ENCODE measurements around the gene GNB1.

DNA sequence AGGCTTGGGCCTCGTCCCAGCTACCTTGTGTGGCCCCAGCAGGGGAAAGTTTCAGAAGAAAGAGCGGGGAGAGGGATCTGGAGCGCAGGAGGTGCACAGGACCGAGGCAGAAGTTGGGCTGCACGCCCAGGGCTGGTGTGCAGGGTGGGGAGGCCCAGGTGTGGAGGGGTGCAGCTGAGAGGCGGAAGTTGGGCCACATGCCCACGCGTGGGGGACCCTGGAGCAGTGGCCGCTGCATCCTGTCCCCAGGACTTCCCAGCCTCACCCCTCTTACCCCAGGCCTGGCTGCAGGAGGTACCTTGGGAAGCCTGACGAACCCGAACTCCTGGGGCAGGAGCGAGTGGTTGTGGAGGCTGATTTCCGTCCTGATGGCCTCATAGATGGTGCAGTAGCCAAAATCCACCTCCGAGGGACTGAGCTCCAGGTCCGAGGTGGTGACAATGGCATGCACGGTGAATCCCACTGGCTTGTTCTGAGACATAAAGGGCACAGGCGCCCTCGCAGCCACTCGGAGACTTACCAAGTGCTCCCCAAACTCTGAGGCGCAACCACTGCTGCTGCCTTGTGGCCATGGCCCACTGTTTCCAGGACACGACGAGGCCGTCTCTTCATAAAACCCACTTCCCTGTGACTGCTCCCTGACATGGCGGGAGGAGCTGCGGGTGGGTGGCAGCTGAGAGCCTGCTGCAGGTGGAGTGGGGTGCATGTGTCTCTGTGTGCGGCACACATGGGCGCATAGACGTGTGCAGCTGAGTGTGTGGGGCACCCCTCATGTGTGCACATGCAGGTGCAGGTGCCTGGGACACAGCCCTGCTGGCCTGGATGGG, 48.6 kb upstream of the GNB1 start:
- TF ChIP-seq POLR2A (IDR thresholded peaks at IDR 0.05) (no peak), EP300 (IDR thresholded peaks at IDR 0.05) (no peak)
- TF ChIP-seq, protein P1, sequence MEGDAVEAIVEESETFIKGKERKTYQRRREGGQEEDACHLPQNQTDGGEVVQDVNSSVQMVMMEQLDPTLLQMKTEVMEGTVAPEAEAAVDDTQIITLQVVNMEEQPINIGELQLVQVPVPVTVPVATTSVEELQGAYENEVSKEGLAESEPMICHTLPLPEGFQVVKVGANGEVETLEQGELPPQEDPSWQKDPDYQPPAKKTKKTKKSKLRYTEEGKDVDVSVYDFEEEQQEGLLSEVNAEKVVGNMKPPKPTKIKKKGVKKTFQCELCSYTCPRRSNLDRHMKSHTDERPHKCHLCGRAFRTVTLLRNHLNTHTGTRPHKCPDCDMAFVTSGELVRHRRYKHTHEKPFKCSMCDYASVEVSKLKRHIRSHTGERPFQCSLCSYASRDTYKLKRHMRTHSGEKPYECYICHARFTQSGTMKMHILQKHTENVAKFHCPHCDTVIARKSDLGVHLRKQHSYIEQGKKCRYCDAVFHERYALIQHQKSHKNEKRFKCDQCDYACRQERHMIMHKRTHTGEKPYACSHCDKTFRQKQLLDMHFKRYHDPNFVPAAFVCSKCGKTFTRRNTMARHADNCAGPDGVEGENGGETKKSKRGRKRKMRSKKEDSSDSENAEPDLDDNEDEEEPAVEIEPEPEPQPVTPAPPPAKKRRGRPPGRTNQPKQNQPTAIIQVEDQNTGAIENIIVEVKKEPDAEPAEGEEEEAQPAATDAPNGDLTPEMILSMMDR (IDR thresholded peaks at IDR 0.05), result no peak

All from tibial nerve (tissue), 4 donors.